Measurements from ENCODE around the gene BMPER.

Gene BMPER

GRCh38 chr7:33973231-33974015 lies 68.1 kb downstream of the BMPER start:
- peak; percentile 79 for DNase-seq

- no peak for DNase-seq
Observed at GRCh38 chr7:33979300-33979806, 74.0 kb downstream of the BMPER start.

DNA sequence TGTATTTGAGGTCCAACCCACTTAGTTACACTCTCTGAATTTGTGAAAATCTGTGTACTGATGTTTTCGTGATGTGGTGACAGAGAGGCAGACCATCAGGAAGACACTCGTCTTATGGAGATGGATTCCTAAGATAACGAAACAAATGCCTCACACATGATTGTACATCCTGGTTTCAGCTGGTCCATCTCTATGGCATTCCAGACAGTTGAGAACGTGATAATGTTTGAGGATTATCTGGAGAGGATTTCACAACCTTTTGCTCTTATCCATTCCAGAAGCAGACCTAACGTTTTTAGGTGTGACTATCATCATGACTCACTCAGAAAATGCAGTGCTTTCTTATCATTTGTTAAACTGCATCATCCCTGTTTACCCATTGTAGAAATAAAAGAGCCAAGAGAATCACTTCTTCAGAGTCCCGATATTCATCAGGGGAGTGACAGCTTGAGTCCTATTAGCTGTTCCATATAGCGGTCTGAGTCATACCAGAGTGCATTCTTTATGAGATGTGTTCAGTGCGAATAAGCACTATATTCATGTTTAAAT lies 74.5 kb downstream of the BMPER start:
- peak; percentile 99 for DNase-seq

DNA sequence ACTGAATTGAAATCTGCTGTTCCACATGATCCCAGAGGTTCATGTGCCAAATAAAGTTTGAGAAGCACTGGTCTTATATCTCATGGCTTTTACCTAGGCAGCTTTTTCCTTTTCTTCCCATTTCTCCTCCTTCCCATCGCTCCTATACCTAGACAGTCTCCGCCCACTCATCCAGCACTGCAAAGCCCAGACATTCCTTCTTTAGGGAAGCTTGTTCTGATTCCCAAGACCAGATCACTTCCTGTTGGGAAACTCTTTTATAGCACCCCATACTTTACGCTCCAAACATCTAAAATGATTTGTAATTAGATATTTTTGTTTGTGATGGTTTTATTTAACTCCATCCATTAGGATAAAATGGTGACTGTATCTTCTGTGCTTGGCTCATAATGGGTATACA lies 75.9 kb downstream of the BMPER start:
- DNase-seq: peak; percentile 66

- peak; percentile 63 for DNase-seq
Observed at GRCh38 chr7:33981671-33982424, 76.5 kb downstream of the BMPER start.

GRCh38 chr7:33982425-33982786 lies 77.1 kb downstream of the BMPER start:
- DNase-seq: peak; percentile 73

GRCh38 chr7:33986451-33986850 lies 81.1 kb downstream of the BMPER start:
- DNase-seq: peak; percentile 25

DNA sequence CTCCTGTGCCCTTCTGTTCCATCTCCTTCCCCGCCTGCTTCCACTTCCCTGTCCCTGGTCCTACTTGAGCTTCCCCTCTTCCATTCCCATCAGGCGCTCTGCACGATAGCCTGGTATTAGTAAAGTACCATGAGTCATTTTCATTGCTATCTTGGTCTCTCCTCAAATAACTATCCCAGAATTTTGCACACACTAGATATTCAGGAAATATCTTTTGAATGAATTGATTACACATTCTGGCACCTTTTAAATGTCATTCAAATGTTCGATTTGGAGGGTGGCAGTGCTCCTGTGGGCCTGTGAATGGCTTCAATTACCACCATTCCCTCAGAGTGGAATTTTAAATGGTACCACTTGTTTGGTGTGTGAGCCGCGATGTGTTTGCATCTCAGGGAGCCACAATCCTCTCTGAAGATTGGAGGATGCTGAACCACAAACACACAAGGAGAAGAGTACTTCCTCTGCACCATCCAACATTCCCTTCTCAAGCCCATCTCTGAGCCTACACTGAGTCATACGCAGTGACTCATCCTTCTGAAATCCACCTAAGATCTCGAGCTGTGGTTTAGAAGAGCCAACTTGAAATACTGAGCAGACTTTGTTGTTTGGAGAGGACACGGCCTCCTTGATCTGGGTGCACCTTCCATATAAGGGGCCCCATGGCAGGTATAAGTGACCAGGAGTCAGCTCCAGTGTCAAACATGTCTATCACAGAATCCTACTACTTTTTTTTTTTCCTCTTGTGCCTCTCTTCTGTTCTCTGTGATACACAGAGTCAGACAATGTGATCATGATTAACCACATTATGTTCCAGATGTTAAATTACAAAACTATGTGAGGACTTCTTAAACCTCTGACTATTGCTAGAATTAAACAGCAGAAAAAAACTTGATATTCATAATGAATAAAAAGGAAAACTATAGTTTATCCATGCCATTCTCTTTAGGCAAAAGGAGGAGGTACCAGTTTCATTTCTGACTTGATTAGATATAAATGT lies 81.9 kb downstream of the BMPER start:
- DNase-seq: peak; percentile 99

DNA sequence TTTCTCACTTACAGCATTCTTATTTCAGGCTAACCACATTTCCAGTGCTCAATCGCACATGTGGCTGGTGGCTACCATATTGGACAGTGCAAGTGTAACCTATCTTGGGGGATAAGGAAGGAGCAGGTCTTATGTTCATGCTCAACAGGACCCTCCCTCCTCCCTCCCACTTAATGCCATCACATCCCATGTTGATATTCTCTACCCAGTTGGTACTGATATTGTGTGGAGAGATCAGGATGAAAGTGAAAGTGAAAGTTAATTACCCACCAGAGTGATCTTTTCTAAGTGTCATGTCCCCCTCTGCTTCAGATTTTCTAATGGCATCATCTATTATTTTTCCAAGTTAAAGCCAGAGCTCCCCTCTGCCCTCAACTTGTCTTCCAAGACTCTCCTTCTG lies 91.6 kb downstream of the BMPER start:
- no peak for DNase-seq

DNA sequence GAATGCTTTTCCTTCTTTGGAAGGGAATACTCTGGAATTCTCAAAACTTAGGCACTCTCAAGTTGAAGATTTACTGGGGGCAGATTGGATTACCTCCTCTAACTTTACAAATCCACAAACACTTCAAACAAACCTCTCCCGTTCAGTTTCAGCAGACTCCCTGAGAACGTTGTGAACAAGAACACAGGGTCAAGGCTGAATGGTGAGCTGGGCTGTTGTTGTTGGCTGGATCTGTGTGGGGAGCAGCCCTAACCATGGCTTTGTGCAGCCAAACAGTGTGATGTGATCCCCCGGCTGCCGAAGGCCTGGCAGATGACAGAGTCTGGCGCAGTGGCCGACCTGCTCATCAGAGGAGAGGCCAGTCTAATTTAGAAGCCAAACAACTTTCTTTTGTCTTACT lies 93.1 kb downstream of the BMPER start:
- no peak for DNase-seq

GRCh38 chr7:34011017-34011695 lies 105.8 kb downstream of the BMPER start:
- no peak for DNase-seq

- DNase-seq: peak; percentile 58
Observed at GRCh38 chr7:34011696-34012095, 106.4 kb downstream of the BMPER start.

DNA sequence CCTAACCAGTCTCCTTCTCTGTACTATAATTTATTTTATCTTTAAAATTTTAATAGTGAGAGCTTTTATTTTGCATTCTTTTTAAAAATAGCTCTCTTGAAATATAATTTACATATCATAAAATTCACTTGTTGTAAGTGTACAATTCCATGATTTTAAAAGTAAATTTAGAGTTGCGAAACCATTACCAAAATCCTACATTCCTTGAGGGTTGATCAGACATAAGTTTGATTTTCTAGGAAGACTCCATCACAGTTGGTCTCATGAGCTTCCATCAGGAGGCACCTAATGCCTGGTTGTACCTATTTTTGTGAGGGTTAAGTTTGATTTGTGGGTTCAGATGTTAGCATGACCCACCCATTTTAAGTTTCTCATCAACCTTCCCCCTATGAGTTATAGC lies 108.1 kb downstream of the BMPER start:
- no peak for DNase-seq

- no peak for DNase-seq
Observed at GRCh38 chr7:34015651-34016050, 110.3 kb downstream of the BMPER start.

DNA sequence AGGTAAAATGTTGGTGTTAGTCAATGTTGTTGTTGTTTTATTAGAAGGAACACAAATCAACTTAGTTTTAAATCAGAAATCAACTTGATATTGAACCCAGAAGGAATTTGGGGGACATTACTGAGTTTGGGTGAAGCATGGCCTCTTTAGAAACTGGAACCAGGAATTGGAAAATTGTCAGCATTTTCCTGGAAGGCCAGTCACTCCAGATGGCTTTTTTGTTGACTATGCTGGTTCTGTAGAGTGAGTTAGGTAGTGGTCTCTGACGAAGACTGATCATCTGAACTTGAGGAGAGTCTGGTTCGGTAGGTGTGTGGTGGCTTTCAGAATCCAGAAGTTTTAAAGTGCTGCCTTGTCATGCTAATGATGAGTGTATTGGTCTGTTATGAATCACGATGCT lies 111.5 kb downstream of the BMPER start:
- no peak for DNase-seq

DNA sequence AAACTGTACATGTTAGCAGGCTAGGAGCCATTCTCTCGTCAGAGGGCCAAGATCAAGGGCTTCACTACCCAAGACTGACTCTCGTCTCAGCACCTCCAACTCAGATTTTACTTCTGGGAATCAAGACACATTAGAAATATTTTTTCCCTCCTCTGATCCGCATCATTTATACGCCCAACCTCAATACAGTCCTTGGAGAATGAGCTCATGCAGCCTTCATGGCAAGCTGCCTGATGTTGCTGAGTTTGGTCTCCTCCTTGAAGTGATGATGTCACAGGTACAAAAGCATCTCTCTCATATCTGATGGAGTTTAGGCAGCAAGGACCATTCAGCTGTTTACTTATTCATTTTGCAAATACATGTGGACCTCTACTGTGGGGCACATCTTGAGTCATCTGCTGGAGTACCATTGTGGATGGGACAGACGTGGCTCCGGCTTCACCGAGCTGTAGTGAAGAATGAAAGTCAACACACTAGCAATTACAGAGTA lies 114.0 kb downstream of the BMPER start:
- DNase-seq: no peak

DNA sequence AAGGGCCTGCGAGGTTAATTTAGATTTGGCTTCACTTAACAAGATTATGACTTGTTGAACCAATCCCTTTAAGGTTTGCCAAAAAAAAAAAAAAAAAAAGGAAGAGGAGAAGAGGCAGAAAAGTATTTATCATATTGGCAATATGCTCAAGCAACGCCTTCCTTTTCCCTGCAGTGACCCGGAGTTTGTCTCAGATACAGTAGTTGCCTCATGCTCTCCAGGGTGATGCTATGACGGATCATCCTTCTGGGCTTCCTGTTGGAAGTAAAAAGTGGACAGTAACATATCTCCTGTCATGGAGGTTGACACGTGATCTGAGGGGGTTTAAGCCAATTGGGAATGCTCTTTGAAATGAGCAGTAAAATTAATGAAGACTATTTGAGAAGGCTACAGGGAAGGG lies 117.3 kb downstream of the BMPER start:
- no peak for DNase-seq

GRCh38 chr7:34025600-34025999 lies 120.3 kb downstream of the BMPER start:
- no peak for DNase-seq

DNA sequence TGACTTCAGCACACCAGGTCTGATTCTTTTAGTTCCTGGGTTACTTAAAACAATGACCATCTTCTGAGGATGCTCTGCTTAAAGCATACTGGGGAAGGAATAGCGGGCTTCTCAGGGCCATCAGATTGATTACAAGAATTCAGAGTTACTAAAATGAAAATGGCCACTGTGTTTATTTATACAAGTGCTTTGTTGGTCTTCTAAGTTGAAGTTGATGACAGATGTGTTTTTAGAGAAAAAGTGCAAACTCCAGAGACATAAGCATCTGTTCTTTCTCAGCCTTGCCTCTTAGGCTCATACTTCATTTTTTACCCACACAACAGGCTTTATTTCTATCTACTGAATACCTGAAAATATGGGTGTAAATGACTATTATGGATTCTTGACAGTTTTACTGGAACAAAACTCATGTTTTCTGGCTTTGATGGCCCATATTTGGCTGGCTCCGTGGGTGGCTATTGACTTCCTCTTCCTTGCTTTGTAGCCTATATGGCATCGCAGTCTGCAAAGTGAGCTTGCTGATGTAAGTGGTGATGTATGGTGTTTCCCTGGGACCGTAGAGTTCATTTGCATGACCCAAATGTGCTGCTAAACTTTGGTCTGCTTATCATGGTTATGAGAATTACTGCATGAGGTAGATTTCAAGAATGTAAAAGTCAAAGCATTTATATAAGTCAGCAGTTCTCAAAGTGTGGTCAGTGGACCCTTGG lies 121.3 kb downstream of the BMPER start:
- DNase-seq: no peak

GRCh38 chr7:34031156-34031555 lies 125.8 kb downstream of the BMPER start:
- no peak for DNase-seq

GRCh38 chr7:34034728-34035127 lies 129.4 kb downstream of the BMPER start:
- DNase-seq: no peak
